GM18519 (cell line): ENCODE measurements around the gene CLCN3.
"Not testable (repeated sequence)": the region's sequence is repeated elsewhere in the genome, so short reads cannot be mapped to it uniquely, and the experiment has no call there.

Experiments
- ATAC-seq: cut with Tn5 transposase; IDR thresholded peaks from one replicate; pipeline ENCODE4 v1.9.1; 2021; ENCODE audit warnings: mild to moderate bottlenecking, moderate library complexity; ENCODE audit not compliant: unreplicated experiment, low FRiP score

CLCN3 gene

DNA sequence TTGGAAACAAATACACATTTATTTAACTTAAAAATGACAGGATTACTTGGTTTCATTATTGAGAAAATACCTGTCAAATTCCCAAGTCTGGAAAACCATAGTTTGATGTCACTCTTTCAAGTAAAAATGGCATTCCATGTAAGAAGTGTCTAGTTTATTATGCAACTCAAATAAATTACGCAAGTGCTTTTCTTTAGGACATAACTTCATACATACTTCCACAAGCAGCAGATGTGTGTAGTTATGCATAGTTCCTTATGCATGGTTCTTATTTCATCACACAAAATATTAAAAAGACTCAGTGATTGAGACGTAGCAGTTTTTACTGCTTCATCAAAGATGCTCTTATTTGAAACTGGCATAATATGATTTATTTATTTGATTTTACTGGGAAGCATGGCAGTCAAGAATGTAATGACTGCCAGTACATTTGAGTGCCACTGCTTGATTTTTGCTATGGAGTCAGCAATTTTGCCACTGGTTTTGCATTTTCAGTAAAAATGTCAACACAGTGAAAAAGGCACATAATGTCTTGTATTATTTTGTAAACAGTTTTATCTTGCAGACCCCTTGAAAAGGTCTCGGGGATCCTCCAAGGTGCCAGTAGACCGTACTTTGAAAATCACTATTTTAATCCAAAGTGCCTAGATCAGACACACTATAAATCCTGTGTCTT is 62.1 kb downstream of the CLCN3 start:
- no peak for ATAC-seq

- ATAC-seq: no peak
Measured at GRCh38 chr4:169689681-169690080, 69.3 kb downstream of the CLCN3 start.

- no peak for ATAC-seq
Measured at GRCh38 chr4:169690787-169691186, 70.4 kb downstream of the CLCN3 start.

DNA sequence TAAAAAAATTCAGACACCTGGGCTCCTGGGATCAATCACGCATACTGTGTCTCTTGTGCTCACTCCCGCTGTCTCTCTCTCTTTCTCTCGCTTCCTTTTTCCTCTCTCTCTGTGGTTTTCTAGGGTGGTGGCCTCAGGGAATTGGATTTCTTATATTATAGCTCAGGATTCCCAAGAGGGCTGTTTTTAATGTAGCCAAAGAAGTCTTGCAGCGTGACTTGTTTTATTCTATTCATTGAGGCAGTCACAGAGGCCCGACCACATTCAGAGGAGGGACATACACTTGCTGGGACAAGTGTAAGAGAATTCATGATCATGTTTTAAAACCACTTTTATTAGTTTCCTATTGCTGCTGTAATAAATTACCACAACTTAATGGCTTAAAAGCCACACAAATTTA is 78.0 kb downstream of the CLCN3 start:
- ATAC-seq: no peak

DNA sequence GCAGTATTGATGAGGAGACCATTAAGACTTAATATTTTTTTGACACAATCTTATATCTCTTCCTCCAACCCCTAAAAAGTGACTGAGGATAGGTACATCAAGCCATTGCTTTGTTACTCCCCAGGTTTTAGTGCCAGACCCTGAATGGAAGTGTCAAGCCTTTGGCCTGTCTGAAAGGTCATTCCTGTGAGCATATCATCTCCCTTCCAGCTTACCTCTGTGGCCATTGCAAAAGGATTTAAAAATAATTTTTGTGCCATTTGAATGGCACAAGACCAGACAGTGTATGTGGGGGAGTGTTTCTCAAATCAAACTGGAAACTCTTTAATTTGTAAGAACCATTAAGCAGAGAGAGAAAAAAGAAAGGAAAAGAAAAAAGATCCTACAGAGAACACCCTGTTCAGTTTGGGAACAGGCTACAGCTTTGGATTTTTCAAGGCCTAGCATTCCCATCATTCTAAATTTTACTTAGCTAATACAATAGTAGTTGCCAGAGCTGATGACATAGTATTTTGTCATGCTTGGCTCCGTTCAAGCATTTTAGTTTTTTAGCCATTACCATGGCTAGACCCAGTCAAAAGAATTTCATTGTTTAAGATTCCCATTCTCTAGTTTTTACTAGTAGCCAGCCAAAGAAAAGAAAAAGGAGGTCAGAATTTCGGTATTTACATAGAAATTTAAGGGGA is 87.7 kb downstream of the CLCN3 start:
- no peak for ATAC-seq

- ATAC-seq: no peak
Measured at GRCh38 chr4:169715826-169716225, 95.4 kb downstream of the CLCN3 start.

GRCh38 chr4:169716677-169717076 is 96.3 kb downstream of the CLCN3 start:
- no peak for ATAC-seq

DNA sequence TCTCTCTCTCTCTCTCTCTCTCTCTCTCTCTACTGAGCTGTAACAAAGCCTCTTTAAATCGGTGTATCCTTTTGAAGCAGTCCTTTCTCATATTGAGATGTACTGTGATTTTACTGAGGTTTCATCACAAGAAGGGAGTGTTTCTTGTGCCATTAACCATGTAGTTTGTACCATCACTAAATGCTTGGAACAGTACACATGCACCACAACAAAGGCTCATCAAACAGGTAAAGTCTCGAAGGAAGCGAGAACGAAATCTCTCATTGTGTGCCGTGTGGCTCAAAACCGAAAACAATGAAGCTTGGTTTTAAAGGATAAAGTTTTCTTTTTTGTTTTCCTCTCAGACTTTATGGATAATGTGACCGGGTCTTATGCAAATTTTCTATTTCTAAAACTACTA is 100.2 kb downstream of the CLCN3 start:
- no peak for ATAC-seq

DNA sequence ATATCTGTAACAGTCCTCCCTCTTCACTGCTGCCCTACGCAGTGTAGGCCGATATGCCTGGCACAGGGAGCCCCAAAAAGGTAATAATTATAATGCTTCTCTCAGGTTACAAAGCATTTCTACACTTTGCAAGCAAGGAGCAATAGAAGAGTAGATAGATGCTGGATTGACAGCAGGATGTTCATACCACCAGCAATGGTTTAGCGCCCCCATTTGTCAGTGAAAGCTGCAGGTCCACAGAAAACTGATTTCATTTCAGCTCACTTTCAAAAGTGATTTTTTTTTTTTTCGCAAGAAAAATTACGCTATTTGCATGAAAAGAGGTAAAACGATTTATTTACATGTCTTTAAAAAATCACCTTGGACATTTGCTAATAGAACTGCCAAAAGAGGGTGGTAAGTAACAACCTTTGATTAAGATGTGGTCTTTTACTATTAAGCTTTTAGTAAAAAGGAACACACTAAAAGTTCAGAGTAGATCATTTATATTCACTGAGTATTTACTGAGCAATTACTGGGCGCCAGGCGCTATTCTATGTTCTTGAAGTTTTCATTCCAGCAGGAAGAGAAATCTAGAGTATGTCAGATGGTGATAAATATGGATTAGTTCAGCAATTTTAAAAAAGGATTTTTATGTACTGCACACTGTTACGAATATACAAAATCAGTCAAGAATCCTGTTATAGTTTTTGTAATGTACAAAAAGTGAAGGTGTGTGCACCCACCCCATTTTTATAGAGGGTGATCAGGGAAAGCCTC is 103.0 kb downstream of the CLCN3 start:
- ATAC-seq: no peak

DNA sequence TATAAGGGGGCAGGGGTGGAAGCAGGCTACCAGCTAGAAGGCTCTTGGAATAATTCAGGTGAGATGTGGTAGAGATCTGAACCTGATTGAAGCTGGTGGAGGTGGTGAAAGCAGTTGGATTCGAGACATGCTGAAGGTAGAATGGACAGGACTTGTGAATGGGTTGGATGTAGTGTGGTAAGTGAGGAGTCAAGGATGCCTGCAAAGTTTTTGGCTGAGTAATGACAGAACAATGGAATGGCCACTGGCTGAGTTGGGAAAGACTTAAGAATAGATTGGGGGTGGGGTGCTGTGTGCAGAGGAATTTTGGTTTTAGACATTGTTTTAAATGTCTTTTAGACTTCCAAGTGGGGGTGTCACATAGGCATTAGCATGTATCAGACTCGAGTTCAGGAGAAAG is 103.9 kb downstream of the CLCN3 start:
- no peak for ATAC-seq

GRCh38 chr4:169727616-169728015 is 107.2 kb downstream of the CLCN3 start:
- no peak for ATAC-seq

DNA sequence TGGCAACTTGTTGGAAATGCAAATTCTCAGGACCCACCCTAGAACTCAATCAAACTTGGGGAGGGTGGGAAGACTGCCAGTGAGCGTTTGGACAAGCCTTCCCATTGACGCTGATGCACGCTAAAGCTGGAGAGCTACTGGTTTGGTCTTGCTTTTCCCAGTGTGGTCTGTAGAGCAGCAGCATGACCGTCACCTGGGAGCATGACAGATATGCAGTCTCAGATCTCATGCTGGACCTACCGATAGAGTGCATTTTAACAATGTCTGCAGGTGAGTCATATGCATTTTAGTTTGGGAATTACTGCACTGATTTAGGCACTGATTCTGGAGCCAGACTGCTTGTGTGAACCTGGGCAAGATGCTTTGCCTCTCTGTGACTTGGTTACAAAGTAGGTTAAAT is 110.2 kb downstream of the CLCN3 start:
- no peak for ATAC-seq

DNA sequence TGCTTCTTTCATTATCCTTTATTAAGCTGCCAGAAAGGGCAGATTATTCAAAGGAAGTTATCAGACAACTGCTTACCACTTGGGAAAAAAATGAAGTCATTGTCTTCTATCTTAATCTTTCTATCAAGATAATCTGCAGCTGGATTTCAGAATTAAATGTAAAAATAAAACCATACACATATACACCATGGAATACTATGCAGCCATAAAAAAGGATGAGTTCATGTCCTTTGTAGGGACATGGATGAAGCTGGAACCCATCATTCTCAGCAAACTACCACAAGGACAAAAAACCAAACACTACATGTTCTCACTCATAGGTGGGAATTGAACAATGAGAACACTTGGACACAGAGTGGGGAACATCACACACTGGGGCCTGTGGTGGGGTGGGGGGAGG is 118.2 kb downstream of the CLCN3 start:
- ATAC-seq: not testable (repeated sequence)

DNA sequence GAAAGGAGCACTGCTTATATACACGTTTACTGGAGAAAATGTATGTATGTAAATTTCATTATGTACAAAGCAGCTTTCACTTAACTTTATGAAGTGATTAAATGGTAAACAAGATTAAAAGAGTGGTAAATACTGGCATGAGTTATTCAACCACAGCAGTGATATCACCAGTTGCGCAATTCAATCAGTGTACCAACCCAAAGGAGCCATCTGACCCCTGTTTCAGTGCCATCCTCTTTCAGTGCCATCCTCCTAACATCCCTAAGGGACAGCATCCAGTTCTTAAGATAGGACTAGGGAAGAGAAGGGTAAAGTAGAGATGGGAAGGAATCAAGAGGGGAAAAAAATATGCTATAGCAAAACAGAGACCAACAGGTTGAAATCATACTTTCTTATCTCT is 121.2 kb downstream of the CLCN3 start:
- no peak for ATAC-seq

- ATAC-seq: no peak
Measured at GRCh38 chr4:169744601-169745000, 124.2 kb downstream of the CLCN3 start.

DNA sequence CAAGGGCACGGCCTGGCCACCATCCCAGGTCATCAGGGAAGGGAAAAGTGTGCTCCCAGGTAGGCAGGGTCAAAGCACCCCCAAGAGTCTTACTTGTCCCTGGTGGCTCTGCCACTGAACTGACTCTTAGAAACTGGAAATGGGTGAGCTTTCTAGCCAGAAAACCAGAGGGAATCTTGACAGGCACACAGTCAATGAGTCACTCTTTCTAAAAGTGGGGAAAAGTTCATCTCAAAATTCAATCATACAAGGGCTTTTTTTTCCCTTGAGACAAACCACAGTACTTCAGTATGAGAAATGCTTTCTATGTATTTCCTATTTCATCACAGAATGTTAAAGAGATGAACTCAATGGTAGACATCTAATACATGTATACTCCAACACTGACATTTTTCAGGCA is 124.9 kb downstream of the CLCN3 start:
- no peak for ATAC-seq

DNA sequence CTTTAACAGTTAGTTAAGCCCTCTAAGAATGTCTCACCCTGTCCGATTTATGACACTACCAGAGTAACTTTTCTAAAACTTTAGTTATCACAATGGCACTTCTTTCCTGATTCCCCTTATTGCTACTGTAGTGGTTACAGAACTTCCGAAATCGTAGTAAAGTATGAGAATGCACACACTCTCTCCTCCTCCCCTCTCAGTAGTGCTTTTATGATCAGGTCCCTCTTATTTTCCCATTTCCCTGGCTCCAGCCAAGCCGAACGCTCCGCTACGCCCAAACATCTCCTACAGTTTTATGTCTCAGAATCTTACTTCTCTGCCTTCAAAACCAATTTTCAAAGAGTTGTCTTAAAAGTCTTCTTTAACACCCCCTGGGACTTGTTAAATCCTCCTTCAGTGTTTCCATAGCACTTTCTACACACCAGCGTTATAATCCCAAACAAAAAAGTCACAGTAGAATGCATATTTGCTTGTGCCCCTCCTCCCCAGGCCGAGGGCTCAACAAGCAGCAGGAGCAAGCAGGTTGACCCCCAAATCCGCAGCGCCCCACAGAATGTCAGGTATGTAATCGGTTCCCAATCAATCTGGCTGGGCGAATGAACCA is 136.7 kb downstream of the CLCN3 start:
- ATAC-seq: peak; percentile 0

GRCh38 chr4:169757575-169758184 is 137.3 kb downstream of the CLCN3 start, which contains the start of gene HPF1:
Gene HPF1 (minus strand): TSS chr4:169757944. CDS start chr4:169757877, 67 bp downstream.
- ATAC-seq: peak; percentile 91

GRCh38 chr4:169758401-169758962 is 138.1 kb downstream of the CLCN3 start:
- no peak for ATAC-seq

GRCh38 chr4:169761846-169762245 is 141.5 kb downstream of the CLCN3 start:
- no peak for ATAC-seq
